Tibial nerve (tissue), 4 donors: ENCODE data around the gene PEX19. TPM values are rescaled to one million over a fixed set of nuclear protein-coding genes. Genes with fewer than 3 reads are reported as not detected.

Source experiments
- DNase-seq, 2 donors: peaks; one replicate each; pipeline ENCODE4 v3.0.0-alpha.2; 2019; ENCODE audit warnings: low spot score in 2 of 2
- H3K27ac ChIP-seq, 4 donors: fragments of 200-600 bp; sonication (generic) in 3 of 4; one replicate each; pipeline ENCODE4 v1.5.1; 2017 to 2019; ENCODE audit warnings: mild to moderate bottlenecking in 1 of 4
- H3K27me3 ChIP-seq, 2 donors: fragments of 200-600 bp; sonication (generic) in 1 of 2; one replicate each; pipeline versions ENCODE4 v1.5.1 to v1.6.0; 2017 to 2019
- H3K36me3 ChIP-seq, 3 donors: fragments of 200-600 bp; sonication (generic); one replicate each; pipeline ENCODE4 v1.5.1; 2018 to 2019
- H3K4me1 ChIP-seq, 4 donors: fragments of 200-600 bp; sonication (generic) in 3 of 4; one replicate each; pipeline ENCODE4 v1.5.1; 2017 to 2019
- H3K4me3 ChIP-seq, 4 donors: fragments of 200-600 bp; sonication (generic) in 3 of 4; one replicate each; pipeline ENCODE4 v1.5.1; 2017 to 2019; ENCODE audit warnings: mild to moderate bottlenecking in 1 of 4, moderate library complexity in 1 of 4
- H3K9me3 ChIP-seq, 4 donors: fragments of 200-600 bp; sonication (generic) in 3 of 4; one replicate each; pipeline ENCODE4 v1.5.1; 2017 to 2019
- EP300 ChIP-seq, 2 donors: sonication (generic); formaldehyde crosslinking; IDR thresholded peaks; one replicate each; pipeline ENCODE4 v1.6.1; 2017; ENCODE audit warnings: antibody characterized with exemption in 2 of 2, mild to moderate bottlenecking in 1 of 2
- POLR2A ChIP-seq, 2 donors: fragments of 450-650 bp; IDR thresholded peaks; one replicate each; pipeline ENCODE4 v1.6.1; 2017; ENCODE audit warnings: antibody characterized with exemption in 2 of 2, mild to moderate bottlenecking in 2 of 2, moderate library complexity in 2 of 2
- WGBS, 2 donors: methylation state at CpG; one replicate each; pipeline ENCODE4 v1.1.5; 2018; 5-methylcytosine and 5-hydroxymethylcytosine counted together
- total RNA-seq, 4 donors: library from RNA; depleted of rRNA; stranded (reverse); fragments of >200 nt; gene quantifications; one replicate each; pipeline ENCODE4 v1.1.0, GENCODE V29; 2016
- TF ChIP-seq, protein P1 (sequence below), 5 experiments: fragments of 200-600 bp in 3 of 5; fragments of 450-650 bp in 2 of 5; sonication (generic) in 3 of 5; IDR thresholded peaks; one replicate each; pipeline ENCODE4 v1.5.1; 2016 to 2019; ENCODE audit warnings: antibody characterized with exemption in 5 of 5, mild to moderate bottlenecking in 3 of 5, moderate library complexity in 2 of 5

The PEX19 gene
- total RNA-seq, 4 donors from 2014 or later, result 66.6 to 85.9 (median 71.6) TPM

DNA sequence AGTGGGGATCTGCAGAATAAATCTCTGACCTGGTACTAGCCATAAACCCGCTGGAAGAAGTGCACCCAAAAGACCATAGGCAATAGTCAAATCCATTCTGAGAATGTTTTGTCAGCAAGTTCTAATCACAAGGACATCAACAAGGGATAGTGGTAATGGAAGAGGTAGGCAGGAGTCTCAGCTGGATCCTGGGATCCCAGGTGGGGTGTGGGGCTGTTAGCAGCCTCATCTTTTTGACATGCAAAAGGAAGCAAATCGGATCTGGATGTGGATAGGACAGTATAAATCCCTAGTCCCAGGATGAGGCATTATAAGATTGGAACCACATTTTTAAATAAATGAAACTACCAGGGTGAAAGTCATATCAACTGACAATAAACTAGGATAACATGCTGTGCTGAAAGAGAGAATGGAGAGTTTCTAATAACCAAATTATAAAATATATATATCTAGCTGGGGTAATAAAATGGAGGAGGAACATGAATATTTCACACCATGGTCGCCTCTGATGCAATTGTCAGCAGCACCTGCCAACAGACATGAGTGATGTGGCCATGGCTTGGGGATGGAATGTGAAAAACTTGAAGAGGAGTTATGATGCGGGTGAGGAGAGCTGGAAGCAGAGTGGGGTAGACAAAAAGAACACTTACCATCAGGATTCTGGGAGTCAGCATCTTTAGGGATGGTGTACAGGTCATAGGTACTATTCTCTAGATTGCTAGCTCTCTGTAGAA lies 23.7 kb upstream of the PEX19 start:
- WGBS, 2 donors, result 82 to 84% methylated on average over 4 of the region's 4 CpGs
- no peaks in the 10 kb centered on the region for H3K27me3 ChIP-seq
- TF ChIP-seq, protein P1, sequence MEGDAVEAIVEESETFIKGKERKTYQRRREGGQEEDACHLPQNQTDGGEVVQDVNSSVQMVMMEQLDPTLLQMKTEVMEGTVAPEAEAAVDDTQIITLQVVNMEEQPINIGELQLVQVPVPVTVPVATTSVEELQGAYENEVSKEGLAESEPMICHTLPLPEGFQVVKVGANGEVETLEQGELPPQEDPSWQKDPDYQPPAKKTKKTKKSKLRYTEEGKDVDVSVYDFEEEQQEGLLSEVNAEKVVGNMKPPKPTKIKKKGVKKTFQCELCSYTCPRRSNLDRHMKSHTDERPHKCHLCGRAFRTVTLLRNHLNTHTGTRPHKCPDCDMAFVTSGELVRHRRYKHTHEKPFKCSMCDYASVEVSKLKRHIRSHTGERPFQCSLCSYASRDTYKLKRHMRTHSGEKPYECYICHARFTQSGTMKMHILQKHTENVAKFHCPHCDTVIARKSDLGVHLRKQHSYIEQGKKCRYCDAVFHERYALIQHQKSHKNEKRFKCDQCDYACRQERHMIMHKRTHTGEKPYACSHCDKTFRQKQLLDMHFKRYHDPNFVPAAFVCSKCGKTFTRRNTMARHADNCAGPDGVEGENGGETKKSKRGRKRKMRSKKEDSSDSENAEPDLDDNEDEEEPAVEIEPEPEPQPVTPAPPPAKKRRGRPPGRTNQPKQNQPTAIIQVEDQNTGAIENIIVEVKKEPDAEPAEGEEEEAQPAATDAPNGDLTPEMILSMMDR (IDR thresholded peaks at IDR 0.05), result no peak
- TF ChIP-seq POLR2A (IDR thresholded peaks at IDR 0.05) (no peak), EP300 (IDR thresholded peaks at IDR 0.05) (no peak)
- H3K36me3 ChIP-seq, result peaks cover 11 to 100% (median 57%) of the 10 kb centered on the region in 3 donors
- H3K27ac ChIP-seq, result no peak overlapping the region
- H3K4me3 ChIP-seq, result no peak overlapping the region
- H3K9me3 ChIP-seq, result no peaks in the 10 kb centered on the region
- no peaks in the 10 kb centered on the region for H3K4me1 ChIP-seq
- DNase-seq, result no peak

DNA sequence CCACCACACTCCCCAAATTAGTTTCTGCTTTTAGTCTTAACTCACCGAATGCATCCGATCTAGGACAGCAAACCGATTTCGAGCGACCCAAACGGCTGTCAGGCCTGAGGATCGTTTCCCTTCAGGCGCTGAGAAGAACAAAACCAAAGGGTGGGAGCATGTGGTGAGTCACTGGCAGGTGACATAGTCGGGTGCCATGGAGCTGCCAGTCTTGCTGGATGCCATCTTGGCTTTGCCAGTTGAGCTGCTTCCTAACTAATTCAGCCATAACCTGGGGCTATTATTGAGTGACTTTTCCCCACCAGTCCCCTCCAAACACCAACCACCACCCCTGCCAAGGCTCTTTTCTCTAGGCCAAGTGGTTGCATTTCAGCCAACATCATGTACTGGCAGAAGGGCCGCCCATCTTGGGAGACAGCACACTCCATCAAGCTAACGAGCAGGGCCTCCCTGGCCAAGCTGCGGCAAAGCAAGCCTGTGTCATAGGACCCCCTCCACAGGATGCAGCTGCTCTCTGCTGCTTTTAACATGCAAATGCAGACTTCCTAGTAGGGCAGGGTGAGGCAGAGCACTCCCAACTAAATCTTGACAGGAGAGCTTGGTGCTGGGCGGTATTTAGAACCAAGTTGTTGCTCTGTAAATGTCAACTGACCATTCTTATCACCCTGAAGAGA lies 22.3 kb upstream of the PEX19 start:
- H3K36me3 ChIP-seq, result peaks cover 11 to 100% (median 52%) of the 10 kb centered on the region in 3 donors
- H3K4me1 ChIP-seq, result no peaks in the 10 kb centered on the region
- no peaks in the 10 kb centered on the region for H3K9me3 ChIP-seq
- H3K4me3 ChIP-seq, result no peak overlapping the region
- TF ChIP-seq EP300 (IDR thresholded peaks at IDR 0.05) (no peak), POLR2A (IDR thresholded peaks at IDR 0.05) (no peak)
- TF ChIP-seq, protein P1 (IDR thresholded peaks at IDR 0.05), result no peak
- no peak for DNase-seq
- no peak overlapping the region for H3K27ac ChIP-seq
- 85 to 87% methylated on average over 13 of the region's 13 CpGs for WGBS, 2 donors
- H3K27me3 ChIP-seq, result no peaks in the 10 kb centered on the region

DNA sequence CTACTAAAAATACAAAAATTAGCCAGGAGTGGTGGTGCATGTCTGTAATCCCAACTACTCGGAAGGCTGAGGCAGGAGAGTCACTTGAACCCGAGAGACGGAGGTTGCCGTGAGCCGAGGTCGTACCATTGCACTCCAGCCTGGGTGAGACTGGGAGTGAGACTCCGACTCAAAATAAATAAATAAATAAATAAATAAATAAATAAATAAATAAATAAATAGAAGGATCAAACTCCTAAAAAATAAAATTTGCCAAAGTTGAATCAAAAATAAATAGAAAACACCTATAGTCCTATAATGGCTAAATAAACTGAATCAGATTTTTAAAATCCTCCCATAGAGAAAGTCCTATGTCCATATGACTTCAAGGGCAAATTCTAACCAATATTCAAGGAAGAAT lies 15.2 kb upstream of the PEX19 start:
- 82 to 85% methylated on average over 7 of the region's 7 CpGs for WGBS, 2 donors

DNA sequence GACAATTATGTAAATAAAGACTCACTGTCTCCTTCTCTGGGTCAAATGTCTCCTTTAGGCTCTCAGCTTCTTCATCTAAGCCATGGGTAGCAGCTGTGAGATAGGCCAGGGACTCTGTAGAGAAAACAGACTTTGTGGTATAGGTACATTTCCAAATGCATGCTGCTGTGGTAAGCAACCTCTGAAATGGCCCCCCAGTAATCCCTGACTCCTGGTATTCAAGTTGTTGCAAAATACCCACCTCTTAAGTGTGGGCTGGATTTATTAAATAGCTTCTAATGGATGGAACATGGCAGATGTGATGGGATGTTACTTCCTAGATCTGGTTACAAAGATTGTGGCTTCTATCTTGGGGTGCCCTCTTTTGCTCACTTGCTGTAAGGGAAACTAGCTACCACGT lies 11.1 kb upstream of the PEX19 start:
- H3K4me1 ChIP-seq, result no peaks in the 10 kb centered on the region
- H3K4me3 ChIP-seq, result no peak overlapping the region
- TF ChIP-seq, protein P1 (IDR thresholded peaks at IDR 0.05), result no peak
- TF ChIP-seq POLR2A (IDR thresholded peaks at IDR 0.05) (no peak), EP300 (IDR thresholded peaks at IDR 0.05) (no peak)
- H3K9me3 ChIP-seq, result no peaks in the 10 kb centered on the region
- WGBS, 2 donors, result 82 to 87% methylated on average over 1 of the region's 1 CpG
- peaks cover 0 to 99% (median 67%) of the 10 kb centered on the region in 3 donors for H3K36me3 ChIP-seq
- H3K27me3 ChIP-seq, result no peaks in the 10 kb centered on the region
- no peak for DNase-seq
- H3K27ac ChIP-seq, result no peak overlapping the region

More for the DNA sequence above, 15.2 kb upstream of the PEX19 start:
- H3K27ac ChIP-seq, result no peak overlapping the region
- H3K27me3 ChIP-seq, result no peaks in the 10 kb centered on the region
- DNase-seq, result no peak
- no peak overlapping the region for H3K4me3 ChIP-seq
- H3K9me3 ChIP-seq, result no peaks in the 10 kb centered on the region
- TF ChIP-seq EP300 (IDR thresholded peaks at IDR 0.05) (no peak), POLR2A (IDR thresholded peaks at IDR 0.05) (no peak)
- TF ChIP-seq, protein P1 (IDR thresholded peaks at IDR 0.05), result no peak
- no peaks in the 10 kb centered on the region for H3K4me1 ChIP-seq
- H3K36me3 ChIP-seq, result peaks cover 0 to 96% (median 51%) of the 10 kb centered on the region in 3 donors
